A673 (cell line): ENCODE data around the gene SH3BGRL3.

Source experiments
- EZH2 ChIP-seq: fragments of 200-600 bp; sonication (generic); IDR thresholded peaks from 2 replicates; pipeline ENCODE4 v1.6.1; 2017; ENCODE audit warnings: borderline replicate concordance, low read depth, mild to moderate bottlenecking, mixed read lengths, antibody characterized with exemption, low read length; ENCODE audit not compliant: poor library complexity, severe bottlenecking
- TF ChIP-seq, protein P1 (sequence below): fragments of 300-800, 200-600 bp; sonication (generic); conservative IDR thresholded peaks from 2 replicates; pipeline ENCODE4 v1.5.1; 2017; ENCODE audit warnings: low read depth, mild to moderate bottlenecking, antibody characterized with exemption, low read length, moderate library complexity, mixed read lengths

GRCh38 chr1:26306290-26307229, 26.7 kb downstream of the SH3BGRL3 start, which contains the start of gene UBXN11:
- TF ChIP-seq, protein P1, sequence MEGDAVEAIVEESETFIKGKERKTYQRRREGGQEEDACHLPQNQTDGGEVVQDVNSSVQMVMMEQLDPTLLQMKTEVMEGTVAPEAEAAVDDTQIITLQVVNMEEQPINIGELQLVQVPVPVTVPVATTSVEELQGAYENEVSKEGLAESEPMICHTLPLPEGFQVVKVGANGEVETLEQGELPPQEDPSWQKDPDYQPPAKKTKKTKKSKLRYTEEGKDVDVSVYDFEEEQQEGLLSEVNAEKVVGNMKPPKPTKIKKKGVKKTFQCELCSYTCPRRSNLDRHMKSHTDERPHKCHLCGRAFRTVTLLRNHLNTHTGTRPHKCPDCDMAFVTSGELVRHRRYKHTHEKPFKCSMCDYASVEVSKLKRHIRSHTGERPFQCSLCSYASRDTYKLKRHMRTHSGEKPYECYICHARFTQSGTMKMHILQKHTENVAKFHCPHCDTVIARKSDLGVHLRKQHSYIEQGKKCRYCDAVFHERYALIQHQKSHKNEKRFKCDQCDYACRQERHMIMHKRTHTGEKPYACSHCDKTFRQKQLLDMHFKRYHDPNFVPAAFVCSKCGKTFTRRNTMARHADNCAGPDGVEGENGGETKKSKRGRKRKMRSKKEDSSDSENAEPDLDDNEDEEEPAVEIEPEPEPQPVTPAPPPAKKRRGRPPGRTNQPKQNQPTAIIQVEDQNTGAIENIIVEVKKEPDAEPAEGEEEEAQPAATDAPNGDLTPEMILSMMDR: no peak
- TF ChIP-seq EZH2: no peak
